GM12873 (cell line): ENCODE data around the gene SLC25A23.

ENCODE experiments used
- TF ChIP-seq, protein P1 (sequence below): IDR thresholded peaks from 2 replicates; pipeline ENCODE4 v1.5.1; 2012; ENCODE audit warnings: low read depth, mild to moderate bottlenecking, moderate library complexity, low read length, control low read depth; ENCODE audit not compliant: insufficient read depth; ENCODE audit errors: missing control alignments

SLC25A23 gene

DNA sequence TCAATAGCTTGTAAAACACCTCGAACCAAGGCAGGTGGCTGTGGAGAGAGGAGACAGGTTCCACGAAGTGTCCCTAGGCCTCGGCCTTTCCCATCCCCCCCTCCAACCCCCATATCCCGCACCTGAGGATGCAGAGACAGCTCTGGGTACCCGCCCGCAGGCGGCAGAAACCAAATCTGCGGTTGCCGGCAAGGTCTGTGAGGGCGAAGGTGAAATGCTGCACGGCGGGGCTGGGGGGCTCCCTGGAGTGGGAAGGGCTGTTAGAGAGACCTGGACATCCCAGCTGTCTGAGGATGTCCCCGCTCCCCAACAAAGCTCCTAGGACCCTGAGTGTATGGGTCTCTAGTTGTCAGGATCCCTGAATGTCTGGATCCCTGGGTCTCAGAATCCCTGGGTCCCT lies 19.2 kb upstream of the SLC25A23 start:
- TF ChIP-seq, protein P1, sequence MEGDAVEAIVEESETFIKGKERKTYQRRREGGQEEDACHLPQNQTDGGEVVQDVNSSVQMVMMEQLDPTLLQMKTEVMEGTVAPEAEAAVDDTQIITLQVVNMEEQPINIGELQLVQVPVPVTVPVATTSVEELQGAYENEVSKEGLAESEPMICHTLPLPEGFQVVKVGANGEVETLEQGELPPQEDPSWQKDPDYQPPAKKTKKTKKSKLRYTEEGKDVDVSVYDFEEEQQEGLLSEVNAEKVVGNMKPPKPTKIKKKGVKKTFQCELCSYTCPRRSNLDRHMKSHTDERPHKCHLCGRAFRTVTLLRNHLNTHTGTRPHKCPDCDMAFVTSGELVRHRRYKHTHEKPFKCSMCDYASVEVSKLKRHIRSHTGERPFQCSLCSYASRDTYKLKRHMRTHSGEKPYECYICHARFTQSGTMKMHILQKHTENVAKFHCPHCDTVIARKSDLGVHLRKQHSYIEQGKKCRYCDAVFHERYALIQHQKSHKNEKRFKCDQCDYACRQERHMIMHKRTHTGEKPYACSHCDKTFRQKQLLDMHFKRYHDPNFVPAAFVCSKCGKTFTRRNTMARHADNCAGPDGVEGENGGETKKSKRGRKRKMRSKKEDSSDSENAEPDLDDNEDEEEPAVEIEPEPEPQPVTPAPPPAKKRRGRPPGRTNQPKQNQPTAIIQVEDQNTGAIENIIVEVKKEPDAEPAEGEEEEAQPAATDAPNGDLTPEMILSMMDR = no peak

DNA sequence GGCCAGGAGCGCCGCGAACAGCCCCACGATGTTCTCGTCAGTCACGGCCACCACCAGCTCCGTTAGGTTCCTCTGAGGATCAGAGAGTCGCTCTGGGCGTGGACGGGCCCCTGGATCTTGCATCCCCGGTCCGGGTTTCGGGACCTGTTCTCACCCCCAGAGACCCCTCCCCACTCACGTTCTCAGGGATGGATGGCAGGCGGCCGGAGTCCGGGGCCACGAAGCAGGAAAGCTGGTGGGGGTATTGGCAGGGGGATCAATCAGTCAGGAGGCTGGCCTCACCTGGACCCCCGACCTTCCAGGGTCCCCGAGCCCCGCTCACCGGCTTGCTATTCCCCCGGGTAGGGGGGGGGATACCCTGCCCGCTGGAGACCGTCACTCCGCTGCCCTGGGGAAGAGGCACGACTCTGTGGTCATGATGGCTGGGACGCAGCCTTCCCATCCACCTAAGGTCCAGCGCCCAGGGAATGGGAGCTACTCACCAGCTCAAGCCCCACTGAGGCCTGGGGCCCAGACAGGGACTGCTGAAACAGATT lies 17.4 kb upstream of the SLC25A23 start:
- TF ChIP-seq, protein P1 = no peak

DNA sequence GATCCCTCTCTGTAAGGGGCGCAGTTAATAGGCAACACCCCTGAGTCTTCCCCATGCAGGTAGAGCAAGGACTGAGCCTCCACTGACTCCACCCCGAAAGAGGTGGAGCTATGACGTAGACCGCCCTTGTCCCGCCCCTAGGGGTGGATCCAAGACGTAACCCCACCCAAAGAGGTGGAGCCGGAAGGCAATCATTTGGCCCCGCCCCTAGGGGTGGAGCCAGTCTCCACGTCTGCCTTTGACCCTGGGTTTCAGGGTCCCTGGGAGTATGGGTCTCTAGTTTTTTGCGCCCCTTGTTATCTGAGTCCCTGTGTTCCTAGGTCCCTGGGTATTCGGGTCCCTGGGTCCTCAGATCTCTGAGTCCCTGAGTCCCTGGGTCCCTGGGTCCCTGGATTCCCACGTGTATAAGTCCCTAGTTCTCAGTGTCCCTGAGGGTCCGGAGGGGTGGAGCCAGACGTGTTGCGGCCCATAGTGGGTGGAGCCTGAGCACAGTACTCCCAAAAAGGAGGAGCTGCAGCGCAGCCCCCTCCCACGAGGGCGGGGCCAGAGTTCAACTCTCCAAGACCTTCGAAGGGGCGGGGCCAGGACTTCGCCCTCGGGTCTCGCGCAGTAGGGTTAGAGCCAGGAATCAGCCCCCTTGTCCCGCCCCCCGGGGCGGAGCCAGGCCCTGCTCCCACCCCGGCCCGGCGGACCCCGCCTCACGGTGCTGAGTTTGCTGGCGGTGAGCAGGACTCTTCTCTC lies 16.7 kb upstream of the SLC25A23 start:
- TF ChIP-seq, protein P1 = no peak

DNA sequence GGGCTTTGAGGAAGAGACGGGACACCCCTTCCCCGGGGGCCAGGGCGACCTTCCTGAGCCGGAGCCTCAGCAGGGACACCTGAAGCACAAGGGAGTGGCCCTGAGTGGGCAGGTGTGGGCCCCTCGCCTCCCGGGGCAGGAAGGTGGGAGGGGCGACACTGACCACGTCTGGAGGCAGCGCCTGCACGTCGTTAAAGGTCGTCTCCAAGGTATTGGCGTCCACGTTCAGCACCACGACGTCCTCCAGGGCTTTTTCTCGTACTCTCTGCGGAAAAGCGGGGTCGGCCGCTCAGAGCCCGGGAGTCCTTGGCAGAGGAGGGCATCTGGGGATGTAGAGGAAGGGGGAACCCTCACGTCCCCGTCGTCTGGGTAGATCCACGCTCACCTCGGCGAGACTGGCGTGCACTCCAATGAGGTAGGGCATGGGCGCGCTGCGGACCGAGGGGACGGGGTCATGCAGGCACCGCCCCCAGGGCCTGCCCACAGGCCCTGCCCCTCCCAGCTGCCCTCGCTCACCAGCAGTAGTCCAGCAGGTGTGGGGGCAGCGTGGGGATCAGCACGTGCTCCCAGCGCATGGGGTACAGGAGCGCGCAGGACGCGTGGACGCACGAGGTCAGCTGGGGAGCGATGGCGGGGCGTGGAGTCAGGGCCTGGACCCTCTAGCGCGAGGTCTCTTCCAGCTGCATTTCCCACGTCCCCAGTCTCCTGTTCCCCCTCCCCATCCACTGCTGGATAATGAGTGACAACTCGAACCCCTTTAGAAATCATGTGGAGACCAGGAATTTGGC lies 15.9 kb upstream of the SLC25A23 start:
- TF ChIP-seq, protein P1 = no peak

DNA sequence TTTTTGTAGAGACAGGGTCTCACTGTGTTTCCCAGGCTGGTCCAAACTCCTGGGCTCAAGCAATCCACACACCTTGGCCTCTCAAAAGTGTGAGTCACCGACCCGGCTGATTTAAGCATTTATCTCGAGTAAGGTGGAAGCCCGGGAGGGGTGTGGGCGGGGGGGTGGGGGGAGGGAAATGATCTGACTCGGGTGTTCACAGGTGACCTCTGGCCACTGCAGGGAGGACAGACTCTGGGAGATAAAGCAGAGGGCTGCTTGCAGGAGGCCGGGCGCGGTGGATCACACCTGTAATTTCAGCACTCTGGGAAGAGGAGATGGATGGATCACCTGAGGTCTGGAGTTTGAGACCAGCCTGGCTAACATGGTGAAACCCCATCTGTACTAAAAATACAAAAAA lies 14.1 kb upstream of the SLC25A23 start:
- TF ChIP-seq, protein P1 = no peak

DNA sequence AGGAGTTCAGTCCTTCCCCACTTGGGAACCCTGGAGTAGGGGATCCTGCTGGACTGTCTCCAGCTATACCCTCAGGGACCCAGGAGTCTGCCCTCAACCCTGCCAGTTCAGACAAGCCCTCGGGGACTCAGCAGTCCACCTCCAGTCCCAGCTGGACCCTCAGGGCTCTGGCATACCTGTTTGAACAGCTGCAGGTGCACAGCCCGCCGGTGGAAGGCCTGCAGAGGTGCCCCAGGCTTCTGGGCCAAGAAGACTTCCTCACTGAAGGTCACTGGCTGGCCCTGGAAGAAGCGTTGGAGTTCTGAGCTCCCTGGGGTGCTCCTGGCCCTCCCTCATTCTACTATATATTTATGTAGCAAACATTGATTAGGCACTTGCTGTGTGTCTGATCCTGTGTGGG lies 13.1 kb upstream of the SLC25A23 start:
- TF ChIP-seq, protein P1 = no peak

DNA sequence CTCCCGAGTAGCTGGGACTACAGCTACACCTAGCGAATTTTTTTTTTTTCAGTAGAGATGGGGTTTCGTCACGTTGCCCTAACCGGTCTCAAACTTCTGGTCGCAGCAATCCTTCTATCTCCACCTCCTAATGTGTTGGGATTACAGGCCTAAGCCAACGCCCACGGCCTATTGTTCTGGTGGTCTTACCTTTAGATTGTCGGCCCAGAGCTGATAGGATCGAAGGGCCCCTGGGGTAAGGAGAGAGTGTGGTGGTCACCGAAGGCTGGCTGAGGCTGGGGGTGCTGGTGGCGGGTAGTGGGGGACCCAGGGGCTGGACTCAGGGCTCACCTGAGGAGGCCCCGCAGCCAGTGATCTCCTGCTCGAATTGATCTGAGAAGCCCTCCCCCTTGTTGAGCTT lies 11.5 kb upstream of the SLC25A23 start:
- TF ChIP-seq, protein P1 = no peak
